SU-DHL-6 (cell line): ENCODE data around the gene TNIK.

Experiments used
- EZH2phosphoT487 ChIP-seq: fragments of 200-600 bp; sonication (generic), shearing (Covaris generic); conservative IDR thresholded peaks from 2 replicates; pipeline ENCODE4 v1.6.1; 2018; ENCODE audit warnings: mild to moderate bottlenecking, antibody characterized with exemption, low read length, moderate library complexity, mixed read lengths
- TF ChIP-seq, protein P1 (sequence below): fragments of 200-600 bp; sonication (generic); IDR thresholded peaks from one replicate; pipeline ENCODE4 v1.5.1; 2017; ENCODE audit warnings: antibody characterized with exemption, mild to moderate bottlenecking, low read length, moderate library complexity; ENCODE audit not compliant: insufficient read depth, poor library complexity, severe bottlenecking

DNA sequence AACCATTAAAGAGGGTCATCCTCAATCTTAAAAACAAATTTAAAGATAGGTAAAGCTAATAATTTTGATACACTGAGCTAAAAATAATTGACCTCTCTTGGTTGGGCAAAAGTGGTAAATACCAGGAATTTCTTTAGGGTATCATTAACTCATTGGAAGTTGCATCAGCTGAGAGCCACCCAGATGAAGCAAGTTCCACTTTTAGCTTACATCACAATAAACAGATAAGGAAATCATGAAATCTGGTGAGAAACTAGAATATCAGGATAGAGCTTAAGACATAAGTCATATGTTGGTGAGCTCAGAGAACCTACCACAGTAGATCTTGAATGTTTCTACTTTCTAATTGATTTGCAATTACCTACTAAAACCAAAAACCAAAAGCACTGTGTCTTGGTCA is 336.3 kb downstream of the TNIK start:
- TF ChIP-seq, protein P1, sequence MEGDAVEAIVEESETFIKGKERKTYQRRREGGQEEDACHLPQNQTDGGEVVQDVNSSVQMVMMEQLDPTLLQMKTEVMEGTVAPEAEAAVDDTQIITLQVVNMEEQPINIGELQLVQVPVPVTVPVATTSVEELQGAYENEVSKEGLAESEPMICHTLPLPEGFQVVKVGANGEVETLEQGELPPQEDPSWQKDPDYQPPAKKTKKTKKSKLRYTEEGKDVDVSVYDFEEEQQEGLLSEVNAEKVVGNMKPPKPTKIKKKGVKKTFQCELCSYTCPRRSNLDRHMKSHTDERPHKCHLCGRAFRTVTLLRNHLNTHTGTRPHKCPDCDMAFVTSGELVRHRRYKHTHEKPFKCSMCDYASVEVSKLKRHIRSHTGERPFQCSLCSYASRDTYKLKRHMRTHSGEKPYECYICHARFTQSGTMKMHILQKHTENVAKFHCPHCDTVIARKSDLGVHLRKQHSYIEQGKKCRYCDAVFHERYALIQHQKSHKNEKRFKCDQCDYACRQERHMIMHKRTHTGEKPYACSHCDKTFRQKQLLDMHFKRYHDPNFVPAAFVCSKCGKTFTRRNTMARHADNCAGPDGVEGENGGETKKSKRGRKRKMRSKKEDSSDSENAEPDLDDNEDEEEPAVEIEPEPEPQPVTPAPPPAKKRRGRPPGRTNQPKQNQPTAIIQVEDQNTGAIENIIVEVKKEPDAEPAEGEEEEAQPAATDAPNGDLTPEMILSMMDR, result no peak
- no peak for TF ChIP-seq EZH2phosphoT487
